Measurements from ENCODE around the gene CATSPER4. TPM values are rescaled to one million over a fixed set of nuclear protein-coding genes. Genes with fewer than 3 reads are reported as not detected.
A peak's percentile ranks its signal among the peaks of the same experiment; 100 is the strongest.
"Not testable (repeated sequence)": the region's sequence is repeated elsewhere in the genome, so short reads cannot be mapped to it uniquely, and the experiment has no call there.

The CATSPER4 gene
- total RNA-seq, 1 donor, result not detected

- TF ChIP-seq CTCF (IDR thresholded peaks at IDR 0.05; ENCODE audit: insufficient read depth, low read depth, low read length), result no peak
- H3K4me3 ChIP-seq (ENCODE audit: low read depth, low read length), result no peak overlapping the region
- DNase-seq (ENCODE audit: low read depth), result no peak
These were observed 34.2 kb downstream of the CATSPER4 start for GRCh38 chr1:26224606-26225005.

- peak overlapping the region; percentile 46 for H3K4me3 ChIP-seq (ENCODE audit: low read depth, low read length)
- peak; percentile 25 for DNase-seq (ENCODE audit: low read depth)
- no peak for TF ChIP-seq CTCF (IDR thresholded peaks at IDR 0.05; ENCODE audit: insufficient read depth, low read depth, low read length)
These were observed 34.8 kb downstream of the CATSPER4 start for GRCh38 chr1:26225033-26225831.

- H3K4me3 ChIP-seq (ENCODE audit: low read depth, low read length); DNase-seq (ENCODE audit: low read depth): not testable (repeated sequence)
These were observed 40.3 kb downstream of the CATSPER4 start for GRCh38 chr1:26230682-26231081.

- peak within 1 kb of the TSS; percentile 85 for H3K4me3 ChIP-seq (ENCODE audit: low read depth, low read length)
- TF ChIP-seq CTCF (IDR thresholded peaks at IDR 0.05; ENCODE audit: insufficient read depth, low read depth, low read length), result peak; percentile 86
- DNase-seq (ENCODE audit: low read depth), result peak; percentile 98
These were observed 43.7 kb downstream of the CATSPER4 start, which contains the start of gene CEP85 for GRCh38 chr1:26233903-26234643. CEP85 (plus strand) TSS chr1:26234200; CDS start chr1:26239784, 5,584 bp downstream.

GRCh38 chr1:26234644-26235370, 44.4 kb downstream of the CATSPER4 start:
- peak overlapping the region; percentile 85 for H3K4me3 ChIP-seq (ENCODE audit: low read depth, low read length)
- peak; percentile 29 for DNase-seq (ENCODE audit: low read depth)
- peak; percentile 10 for TF ChIP-seq CTCF (IDR thresholded peaks at IDR 0.05; ENCODE audit: insufficient read depth, low read depth, low read length)

GRCh38 chr1:26237230-26237966, 47.0 kb downstream of the CATSPER4 start:
- no peak overlapping the region for H3K4me3 ChIP-seq (ENCODE audit: low read depth, low read length)
- TF ChIP-seq CTCF (IDR thresholded peaks at IDR 0.05; ENCODE audit: insufficient read depth, low read depth, low read length), result no peak
- DNase-seq (ENCODE audit: low read depth), result peak; percentile 62
